ENCODE results near the gene UBR4.

- TF ChIP-seq CTCF (IDR thresholded peaks at IDR 0.05; ENCODE audit: low read depth, low read length, poor library complexity, severe bottlenecking) (no peak), EZH2phosphoT487 (IDR thresholded peaks at IDR 0.05; ENCODE audit: borderline replicate concordance, low read length) (no peak)
Measured at GRCh38 chr1:19257178-19257914, 47.3 kb upstream of the UBR4 start.

Measured in DOHH2 (cell line).